ENCODE results near the gene FHIT.
"Not testable (repeated sequence)": the region's sequence is repeated elsewhere in the genome, so short reads cannot be mapped to it uniquely, and the experiment has no call there.

Gene FHIT

GRCh38 chr3:61226166-61226686, 25.0 kb downstream of the FHIT start:
- DNase-seq (ENCODE audit: low read depth): no peak

- DNase-seq (ENCODE audit: low read depth): no peak
These were observed 26.4 kb downstream of the FHIT start for GRCh38 chr3:61224823-61225222.

DNA sequence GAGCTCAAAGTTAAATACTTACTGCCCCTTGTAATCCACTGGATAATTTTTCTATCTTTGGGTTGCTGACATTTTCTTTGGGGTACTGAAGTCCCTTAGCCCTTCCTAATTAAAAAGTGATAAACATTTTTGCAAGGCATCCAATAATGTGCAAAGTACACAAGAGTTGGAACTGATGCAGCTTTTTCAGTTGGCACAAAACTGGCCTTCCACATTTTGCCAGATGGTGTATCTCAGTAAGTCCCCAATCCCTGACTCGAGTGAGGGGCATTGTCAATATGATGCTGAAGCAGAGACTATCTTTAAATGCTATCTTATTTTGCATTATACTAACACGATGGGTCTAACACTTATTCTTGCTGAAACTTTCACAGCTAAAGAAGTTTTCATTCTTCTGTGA, 27.8 kb downstream of the FHIT start:
- no peak for DNase-seq (ENCODE audit: low read depth)

- DNase-seq (ENCODE audit: low read depth): no peak
These were observed 28.8 kb downstream of the FHIT start for GRCh38 chr3:61222467-61222866.

GRCh38 chr3:61221759-61222362, 29.4 kb downstream of the FHIT start:
- DNase-seq (ENCODE audit: low read depth): no peak

DNA sequence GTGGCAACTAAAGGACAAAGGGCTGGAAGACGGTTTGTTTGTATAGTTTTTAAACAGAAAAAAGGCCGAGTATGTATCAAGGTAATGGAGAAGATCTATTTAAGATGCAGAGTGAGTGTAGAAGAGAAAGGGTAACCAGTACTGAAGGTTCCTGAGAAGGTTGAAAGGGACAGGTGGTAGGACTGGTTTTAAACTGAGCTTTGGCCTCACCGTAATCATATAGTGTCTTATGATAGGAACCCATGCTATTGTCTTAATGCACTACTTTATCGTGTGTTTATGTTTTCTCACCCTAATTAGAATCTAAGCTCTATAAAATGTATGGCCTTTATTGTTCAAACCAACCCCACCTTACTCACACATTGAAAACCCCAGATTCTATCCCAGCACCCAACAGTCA, 32.7 kb downstream of the FHIT start:
- DNase-seq (ENCODE audit: low read depth): no peak

DNA sequence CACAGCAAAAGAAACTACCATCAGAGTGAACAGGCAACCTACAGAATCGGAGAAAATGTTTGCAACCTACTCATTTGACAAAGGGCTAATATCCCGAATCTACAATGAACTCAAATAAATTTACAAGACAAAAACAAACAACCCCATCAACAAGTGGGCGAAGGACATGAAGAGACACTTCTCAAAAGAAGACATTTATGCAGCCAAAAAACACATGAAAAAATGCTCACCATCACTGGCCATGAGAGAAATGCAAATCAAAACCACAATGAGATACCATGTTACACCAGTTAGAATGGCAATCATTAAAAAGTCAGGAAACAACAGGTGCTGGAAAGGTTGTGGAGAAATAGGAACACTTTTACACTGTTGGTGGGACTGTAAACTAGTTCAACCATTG, 35.1 kb downstream of the FHIT start:
- DNase-seq (ENCODE audit: low read depth): not testable (repeated sequence)

DNA sequence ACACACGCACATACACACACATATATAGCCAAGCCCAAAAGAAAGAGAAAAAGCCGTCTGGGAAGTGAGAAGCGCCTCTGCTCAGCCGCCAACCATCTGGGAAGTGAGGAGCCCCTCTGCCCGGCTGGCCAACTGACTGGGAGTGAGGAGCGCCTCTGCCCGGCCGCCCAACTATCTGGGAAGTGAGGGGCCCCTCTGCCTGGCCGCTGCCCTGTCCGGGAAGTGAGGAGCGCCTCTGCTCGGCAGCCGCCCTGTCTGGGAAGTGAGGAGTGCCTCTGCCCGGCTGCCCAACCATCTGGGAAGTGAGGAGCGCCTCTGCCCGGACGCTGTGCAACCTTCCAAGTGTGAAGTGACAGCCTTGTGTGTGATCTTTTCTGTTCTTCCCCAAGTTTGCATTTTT, 49.2 kb downstream of the FHIT start:
- no peak for DNase-seq (ENCODE audit: low read depth)

GRCh38 chr3:61201071-61201470, 50.2 kb downstream of the FHIT start:
- no peak for DNase-seq (ENCODE audit: low read depth)

- no peak for DNase-seq (ENCODE audit: low read depth)
These were observed 51.0 kb downstream of the FHIT start for GRCh38 chr3:61200270-61200669.

DNA sequence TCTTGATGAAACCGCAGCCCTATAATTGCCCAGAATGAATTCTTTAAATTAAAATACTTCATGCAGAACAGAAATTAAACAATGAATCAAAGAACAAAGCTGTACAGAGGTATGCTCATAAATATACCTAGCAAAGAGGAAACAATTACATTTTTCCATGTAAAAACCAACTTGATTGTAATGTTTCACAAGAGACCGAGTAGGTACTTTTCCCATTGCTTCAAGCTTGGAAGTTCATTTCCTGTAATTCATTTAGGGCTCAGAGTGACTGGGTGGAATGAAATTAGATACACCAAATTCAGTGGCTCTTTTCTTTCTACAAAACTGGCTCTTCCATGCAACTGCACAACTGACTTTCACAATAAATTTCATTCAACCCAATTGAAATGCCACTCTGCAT, 51.4 kb downstream of the FHIT start:
- no peak for DNase-seq (ENCODE audit: low read depth)

- no peak for DNase-seq (ENCODE audit: low read depth)
These were observed 56.2 kb downstream of the FHIT start for GRCh38 chr3:61194892-61195538.

DNA sequence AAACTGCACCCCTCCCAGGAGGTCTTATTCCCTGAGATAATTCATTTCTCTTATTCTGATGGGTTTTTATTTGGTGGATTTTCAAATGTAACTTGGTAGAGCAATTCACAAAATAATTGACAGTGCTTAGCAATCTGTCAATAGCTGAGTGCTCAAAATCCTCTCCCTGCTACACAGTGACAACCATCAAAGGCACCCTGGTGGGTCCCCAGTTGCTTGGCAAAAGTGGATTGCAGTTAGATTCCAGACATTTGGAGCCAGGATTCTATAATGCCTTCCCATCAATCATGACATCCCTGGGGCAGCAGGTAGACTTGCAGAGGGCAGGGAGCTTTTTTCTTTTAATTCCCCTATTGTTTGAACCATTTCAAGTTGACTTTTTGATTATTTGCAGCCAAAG, 59.0 kb downstream of the FHIT start:
- no peak for DNase-seq (ENCODE audit: low read depth)

GRCh38 chr3:61190205-61190604, 61.0 kb downstream of the FHIT start:
- not testable (repeated sequence) for DNase-seq (ENCODE audit: low read depth)

DNA sequence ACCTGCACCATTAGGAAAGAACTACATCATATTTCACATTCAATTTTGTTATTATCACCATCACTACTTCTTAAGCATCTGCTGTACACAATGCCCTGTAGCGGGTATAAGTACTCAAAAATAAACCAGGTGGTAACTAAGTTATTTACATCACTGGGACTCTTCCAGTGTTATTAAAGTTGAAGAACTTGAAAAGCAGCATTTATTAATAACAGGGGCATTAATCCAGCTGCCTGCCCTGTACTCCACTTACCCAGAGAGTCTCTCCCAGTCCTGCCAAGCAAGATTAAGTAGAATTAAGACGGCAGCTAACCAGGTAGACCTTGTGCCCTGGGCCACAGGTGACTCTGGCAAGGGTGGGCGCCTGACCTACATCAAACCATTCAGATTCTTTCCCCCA, 65.2 kb downstream of the FHIT start:
- no peak for DNase-seq (ENCODE audit: low read depth)

DNA sequence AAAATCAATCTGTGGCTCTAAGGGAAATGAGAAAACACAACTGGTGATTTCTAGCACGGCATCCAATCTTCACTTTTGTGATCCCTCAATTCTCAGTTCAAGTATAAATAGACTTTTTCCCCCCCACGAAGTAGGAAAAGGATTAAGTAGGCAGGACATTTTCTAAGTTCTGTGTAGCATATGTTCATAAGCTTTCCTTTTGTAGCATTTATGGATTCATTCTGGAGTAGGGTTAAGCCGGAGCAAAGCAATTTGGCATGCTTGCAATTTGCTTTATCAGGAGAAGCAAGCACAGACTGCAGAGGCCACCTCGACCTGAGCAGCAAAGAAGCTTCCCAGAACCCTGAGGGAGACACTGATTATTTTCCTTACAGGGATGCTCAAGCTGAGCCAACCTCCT, 66.3 kb downstream of the FHIT start:
- DNase-seq (ENCODE audit: low read depth): no peak

GRCh38 chr3:61182662-61183061, 68.6 kb downstream of the FHIT start:
- DNase-seq (ENCODE audit: low read depth): no peak

DNA sequence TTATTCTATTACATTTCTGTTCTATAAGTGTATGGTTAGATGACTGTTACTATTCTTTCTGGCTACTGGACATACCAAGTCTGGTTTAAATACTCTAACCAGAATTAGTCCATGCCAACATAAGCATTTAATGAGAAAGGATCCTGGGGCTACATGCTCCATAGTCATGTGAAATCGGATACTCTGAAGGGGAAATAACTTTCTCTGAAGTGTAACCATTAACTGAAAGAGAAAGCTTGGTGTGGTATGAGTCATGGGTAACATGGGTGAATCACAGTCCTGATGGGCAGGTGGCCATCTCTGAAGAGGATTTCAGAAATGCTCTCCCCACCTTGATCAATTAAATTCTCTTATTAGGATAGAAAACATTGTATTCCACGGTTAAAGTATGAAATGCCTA, 69.4 kb downstream of the FHIT start:
- no peak for DNase-seq (ENCODE audit: low read depth)

DNA sequence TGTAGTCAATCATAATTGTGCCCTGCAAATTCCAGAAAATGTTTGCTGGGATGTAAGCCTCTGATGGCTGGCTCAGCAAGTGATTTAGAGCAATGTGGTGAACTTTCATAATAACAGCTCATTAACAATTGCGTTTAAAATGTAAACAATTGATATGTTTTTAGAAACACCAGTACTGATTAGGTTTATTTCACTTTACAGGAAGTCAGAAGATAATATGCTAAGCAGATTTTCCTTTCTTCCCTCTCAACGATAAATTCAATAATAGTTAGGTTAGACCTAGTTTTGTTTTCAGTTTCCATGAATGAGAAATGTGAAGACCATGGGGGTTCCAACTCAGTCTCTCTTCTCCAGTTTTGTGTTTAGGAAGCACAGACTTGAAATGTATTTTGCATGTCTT, 71.0 kb downstream of the FHIT start:
- no peak for DNase-seq (ENCODE audit: low read depth)

DNA sequence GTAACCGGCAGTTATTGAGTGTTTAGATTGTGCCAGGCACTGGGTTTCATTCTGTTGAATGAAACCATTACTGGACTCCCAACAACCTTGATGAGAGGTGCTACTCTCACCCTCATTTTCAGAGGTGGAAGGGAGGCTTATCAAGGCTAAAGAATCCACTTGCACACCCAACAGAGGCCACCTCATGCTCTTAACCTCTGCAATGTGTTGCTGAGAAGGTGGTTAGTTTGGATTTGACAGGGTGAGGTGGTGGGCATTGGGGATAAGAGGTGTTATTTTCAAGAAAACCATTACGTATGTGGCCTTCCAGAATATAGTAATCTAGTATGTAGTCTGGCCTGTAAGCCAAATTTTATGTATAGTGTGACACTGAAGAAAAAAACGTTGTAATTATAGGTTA, 73.1 kb downstream of the FHIT start:
- no peak for DNase-seq (ENCODE audit: low read depth)

GRCh38 chr3:61177450-61177849, 73.8 kb downstream of the FHIT start:
- DNase-seq (ENCODE audit: low read depth): no peak

DNA sequence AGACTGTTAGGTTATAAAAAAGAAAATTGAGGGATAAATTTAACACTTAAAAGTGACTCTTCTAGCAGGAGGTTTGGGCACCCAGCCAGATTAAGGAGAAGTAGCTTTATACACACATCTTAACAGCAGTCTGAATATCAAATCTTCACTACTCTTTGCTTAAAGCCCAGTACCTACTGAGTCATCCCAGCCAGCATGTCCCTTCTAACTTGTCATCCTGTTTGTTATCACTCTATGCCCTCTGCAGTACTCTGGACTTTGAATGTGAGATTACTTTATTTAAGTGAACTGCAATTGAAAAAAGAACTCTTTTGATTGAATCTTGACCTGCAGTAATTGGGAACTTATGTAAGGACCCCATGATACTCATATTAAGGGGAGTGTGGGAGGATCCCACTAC, 77.6 kb downstream of the FHIT start:
- no peak for DNase-seq (ENCODE audit: low read depth)

- no peak for DNase-seq (ENCODE audit: low read depth)
These were observed 78.6 kb downstream of the FHIT start for GRCh38 chr3:61172684-61173083.

DNA sequence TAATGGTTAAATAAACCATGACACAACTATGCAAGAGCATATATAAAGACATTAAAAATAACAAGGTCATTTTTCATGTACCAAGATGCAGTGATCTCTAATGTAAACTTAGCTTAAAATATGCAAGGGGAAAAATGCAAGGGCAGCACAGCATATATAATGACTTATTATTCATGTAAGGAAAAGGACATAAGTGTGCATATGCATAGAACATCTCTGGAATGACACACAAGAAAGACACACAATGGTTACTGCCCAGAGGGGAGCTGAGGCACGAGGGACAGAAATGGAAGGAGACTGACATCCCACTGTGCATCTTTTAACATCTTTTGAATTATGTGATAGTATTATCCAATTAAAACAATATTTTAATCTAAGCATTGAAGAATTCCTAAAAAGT, 79.0 kb downstream of the FHIT start:
- no peak for DNase-seq (ENCODE audit: low read depth)

All from amniotic epithelial cell (primary cell).